ENCODE results near the gene RSPH10B2. TPM values are rescaled to one million over a fixed set of nuclear protein-coding genes. Genes with fewer than 3 reads are reported as not detected.
"Not testable (repeated sequence)": the region's sequence is repeated elsewhere in the genome, so short reads cannot be mapped to it uniquely, and the experiment has no call there.

Gene RSPH10B2
- total and polyA plus RNA-seq, 2 of the 8 experiments (the other 6 are each of a cell fraction or from before 2014, with no cell fraction given) = 0.14 to 0.35 TPM

DNA sequence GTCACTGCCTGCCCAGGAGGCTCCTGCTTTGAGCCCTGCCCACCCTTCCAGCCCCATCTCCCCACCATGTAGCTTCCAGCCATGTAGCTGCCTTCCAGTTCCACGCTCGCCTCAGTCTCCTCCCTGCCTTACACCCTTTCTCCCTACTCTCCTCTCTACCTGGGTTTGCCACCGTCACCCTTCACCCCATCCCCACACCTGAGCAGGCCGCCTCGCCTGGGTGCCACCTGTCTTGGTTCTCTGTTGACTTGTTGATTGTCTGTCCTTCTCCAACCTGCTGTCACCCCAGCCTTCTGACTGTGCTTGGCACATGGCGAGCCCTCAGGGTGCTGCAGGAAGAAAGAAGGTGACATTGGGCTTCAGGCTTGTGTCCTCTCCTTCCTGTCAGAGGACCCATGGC, 3.7 kb upstream of the RSPH10B2 start:
- H3K23ac ChIP-seq (ENCODE audit: insufficient read length); H2AFZ ChIP-seq (ENCODE audit: low read length); H3K14ac ChIP-seq (ENCODE audit: insufficient read length); H3K9ac ChIP-seq (replicated peaks in 1 of 4; ENCODE audit: extremely low read depth in 1 of 4, low read depth in 3 of 4, low read length in 3 of 4); H2BK15ac ChIP-seq (ENCODE audit: low read length); H3K18ac ChIP-seq (ENCODE audit: extremely low read depth, low read length); DNase-seq (ENCODE audit: low read depth in 1 of 2, low spot score in 2 of 2); H2BK120ac ChIP-seq (replicated peaks; ENCODE audit: low read depth, low read length); H4K8ac ChIP-seq (ENCODE audit: extremely low read depth, insufficient read depth, low read length); H3K4me1 ChIP-seq (replicated peaks in 1 of 4; ENCODE audit: control insufficient read depth in 3 of 4, insufficient read depth in 4 of 4, low read length in 3 of 4); H3K27ac ChIP-seq (ENCODE audit: low read depth, low read length); H3K4me2 ChIP-seq (ENCODE audit: insufficient read depth in 1 of 2, low read depth in 2 of 2, low read length in 2 of 2); H3K56ac ChIP-seq (replicated peaks; ENCODE audit: insufficient read length, low read depth, low read length); H4K5ac ChIP-seq (ENCODE audit: insufficient read length, low read depth, low read length); H3K27me3 ChIP-seq (replicated peaks in 1 of 4; ENCODE audit: control insufficient read depth in 3 of 4, extremely low read depth in 1 of 4, insufficient read depth in 3 of 4, low read length in 3 of 4); H3K4me3 ChIP-seq (ENCODE audit: extremely low read depth in 1 of 4, insufficient read depth in 2 of 4, low read depth in 3 of 4, low read length in 4 of 4); H2BK20ac ChIP-seq (ENCODE audit: low read length); H3K9me3 ChIP-seq (ENCODE audit: insufficient read depth in 2 of 2, low read depth in 1 of 2, low read length in 1 of 2); H3K4ac ChIP-seq (replicated peaks; ENCODE audit: insufficient read length, low read depth, low read length); H2AK5ac ChIP-seq (ENCODE audit: low read depth, low read length); H3K79me2 ChIP-seq (ENCODE audit: control insufficient read depth in 1 of 2, insufficient read depth in 2 of 2, low read length in 2 of 2); H2BK5ac ChIP-seq (ENCODE audit: low read depth, low read length); POLR2A ChIA-PET (ENCODE audit: partially characterized antibody); H4K20me1 ChIP-seq (replicated peaks in 1 of 2; ENCODE audit: control insufficient read depth in 1 of 2, insufficient read depth in 2 of 2, low read length in 2 of 2); CTCF ChIA-PET (ENCODE audit: partially characterized antibody); H3K23me2 ChIP-seq (ENCODE audit: low read depth, low read length); FAIRE-seq; H3K36me3 ChIP-seq (ENCODE audit: control insufficient read depth in 2 of 4, insufficient read depth in 4 of 4, low read length in 3 of 4); H3K79me1 ChIP-seq (ENCODE audit: low read depth, low read length); H4K91ac ChIP-seq (replicated peaks; ENCODE audit: insufficient read length, low read length); H2BK12ac ChIP-seq (ENCODE audit: low read depth, low read length): not testable (repeated sequence)
- WGBS, 2 experiments (ENCODE audit: extremely low coverage in 1 of 2, insufficient coverage in 1 of 2, insufficient read length in 1 of 2, insufficient replicate concordance in 2 of 2, low coverage in 1 of 2, low lambda C conversion rate in 2 of 2, missing lambda C conversion rate in 1 of 2) = 84% methylated on average over 3 of the region's 6 CpGs; no CpG with 5 or more reads in 1 of the 2 experiments

DNA sequence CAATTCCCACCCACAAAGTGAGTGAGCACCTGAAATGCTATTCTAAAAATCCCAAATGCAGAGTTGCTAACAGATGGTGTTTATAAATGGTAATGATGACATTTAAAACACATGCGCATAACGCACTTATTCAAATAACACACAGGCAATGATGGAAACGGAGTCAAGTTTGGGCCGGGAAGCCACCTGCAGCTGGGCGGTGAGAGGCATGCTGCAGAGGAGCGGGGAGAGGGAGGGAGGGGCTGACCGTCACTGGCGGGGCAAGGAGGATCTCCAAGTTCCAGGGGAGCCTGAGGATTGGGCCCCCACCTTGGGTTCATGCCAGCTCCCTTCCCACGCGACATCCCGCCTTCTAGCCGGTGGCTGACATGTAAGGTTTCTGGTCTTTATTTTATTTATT, 7.3 kb downstream of the RSPH10B2 start:
- POLR2A ChIA-PET (ENCODE audit: partially characterized antibody); H2BK120ac ChIP-seq (replicated peaks; ENCODE audit: low read depth, low read length): not testable (repeated sequence)

More for the DNA sequence above, 7.3 kb downstream of the RSPH10B2 start:
- FAIRE-seq; H2BK5ac ChIP-seq (ENCODE audit: low read depth, low read length); H3K27ac ChIP-seq (ENCODE audit: low read depth, low read length); H2BK20ac ChIP-seq (ENCODE audit: low read length); H3K18ac ChIP-seq (ENCODE audit: extremely low read depth, low read length); H3K14ac ChIP-seq (ENCODE audit: insufficient read length); H3K79me2 ChIP-seq (ENCODE audit: control insufficient read depth in 1 of 2, insufficient read depth in 2 of 2, low read length in 2 of 2); H3K4ac ChIP-seq (replicated peaks; ENCODE audit: insufficient read length, low read depth, low read length); CTCF ChIA-PET (ENCODE audit: partially characterized antibody); H4K5ac ChIP-seq (ENCODE audit: insufficient read length, low read depth, low read length); DNase-seq (ENCODE audit: low read depth in 1 of 2, low spot score in 2 of 2); H3K4me3 ChIP-seq (ENCODE audit: extremely low read depth in 1 of 4, insufficient read depth in 2 of 4, low read depth in 3 of 4, low read length in 4 of 4); H3K9ac ChIP-seq (replicated peaks in 1 of 4; ENCODE audit: extremely low read depth in 1 of 4, low read depth in 3 of 4, low read length in 3 of 4); H2BK12ac ChIP-seq (ENCODE audit: low read depth, low read length); H3K4me1 ChIP-seq (replicated peaks in 1 of 4; ENCODE audit: control insufficient read depth in 3 of 4, insufficient read depth in 4 of 4, low read length in 3 of 4); H3K23me2 ChIP-seq (ENCODE audit: low read depth, low read length); H3K79me1 ChIP-seq (ENCODE audit: low read depth, low read length); H2AK5ac ChIP-seq (ENCODE audit: low read depth, low read length); H3K23ac ChIP-seq (ENCODE audit: insufficient read length); H3K36me3 ChIP-seq (ENCODE audit: control insufficient read depth in 2 of 4, insufficient read depth in 4 of 4, low read length in 3 of 4); H4K8ac ChIP-seq (ENCODE audit: extremely low read depth, insufficient read depth, low read length); H3K56ac ChIP-seq (replicated peaks; ENCODE audit: insufficient read length, low read depth, low read length); H3K27me3 ChIP-seq (replicated peaks in 1 of 4; ENCODE audit: control insufficient read depth in 3 of 4, extremely low read depth in 1 of 4, insufficient read depth in 3 of 4, low read length in 3 of 4); H4K91ac ChIP-seq (replicated peaks; ENCODE audit: insufficient read length, low read length); H2BK15ac ChIP-seq (ENCODE audit: low read length); H2AFZ ChIP-seq (ENCODE audit: low read length); H4K20me1 ChIP-seq (replicated peaks in 1 of 2; ENCODE audit: control insufficient read depth in 1 of 2, insufficient read depth in 2 of 2, low read length in 2 of 2); H3K4me2 ChIP-seq (ENCODE audit: insufficient read depth in 1 of 2, low read depth in 2 of 2, low read length in 2 of 2); H3K9me3 ChIP-seq (ENCODE audit: insufficient read depth in 2 of 2, low read depth in 1 of 2, low read length in 1 of 2): not testable (repeated sequence)
- WGBS, 2 experiments (ENCODE audit: extremely low coverage in 1 of 2, insufficient coverage in 1 of 2, insufficient read length in 1 of 2, insufficient replicate concordance in 2 of 2, low coverage in 1 of 2, low lambda C conversion rate in 2 of 2, missing lambda C conversion rate in 1 of 2) = no CpG with 5 or more reads among the region's 12 CpGs

Measured in H1 (cell line).